ENCODE measurements around the gene AHCTF1.

DNA sequence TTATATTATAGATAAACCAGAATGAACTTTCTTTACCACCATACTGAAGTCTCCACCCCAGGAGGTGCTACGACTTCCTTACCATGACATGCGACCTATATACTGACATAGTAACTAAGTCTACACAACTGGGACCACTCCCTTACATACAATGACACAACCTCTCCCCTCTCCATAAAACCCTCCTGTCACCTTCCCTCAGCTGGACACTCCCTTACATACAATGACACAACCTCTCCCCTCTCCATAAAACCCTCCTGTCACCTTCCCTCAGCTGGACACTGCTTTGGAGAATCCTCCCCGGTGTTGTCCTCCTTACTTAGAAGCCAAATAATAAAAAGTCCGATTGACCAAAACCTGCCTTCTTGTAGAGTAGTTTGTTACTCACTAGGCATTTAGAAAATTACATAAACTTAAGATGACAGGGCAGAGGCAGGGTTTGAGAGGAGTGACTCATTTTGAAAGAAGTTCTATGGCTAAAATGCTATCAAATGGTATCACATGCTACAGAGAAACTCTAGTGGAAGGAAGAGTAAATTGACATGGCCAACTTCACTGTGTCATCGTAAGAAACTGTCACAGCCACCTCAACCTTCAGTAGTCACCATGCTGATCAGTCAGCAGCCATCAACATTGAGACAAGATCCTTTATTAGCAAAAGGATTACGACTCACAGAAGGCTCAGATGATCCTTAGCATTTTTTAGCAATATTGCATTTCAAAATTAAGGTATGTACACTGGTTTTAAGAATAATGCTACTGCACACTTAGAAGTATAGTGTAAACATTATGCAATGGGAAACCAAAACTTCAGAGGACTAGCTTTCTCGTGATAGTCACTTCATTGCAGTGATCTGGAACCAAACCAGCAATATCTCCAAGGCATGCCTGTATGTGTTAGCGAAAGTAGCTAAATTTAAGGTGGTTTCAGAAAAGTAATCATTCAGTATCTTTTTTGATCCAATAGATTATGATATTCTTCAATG, 56.4 kb downstream of the AHCTF1 start:
- TF ChIP-seq, protein P1, sequence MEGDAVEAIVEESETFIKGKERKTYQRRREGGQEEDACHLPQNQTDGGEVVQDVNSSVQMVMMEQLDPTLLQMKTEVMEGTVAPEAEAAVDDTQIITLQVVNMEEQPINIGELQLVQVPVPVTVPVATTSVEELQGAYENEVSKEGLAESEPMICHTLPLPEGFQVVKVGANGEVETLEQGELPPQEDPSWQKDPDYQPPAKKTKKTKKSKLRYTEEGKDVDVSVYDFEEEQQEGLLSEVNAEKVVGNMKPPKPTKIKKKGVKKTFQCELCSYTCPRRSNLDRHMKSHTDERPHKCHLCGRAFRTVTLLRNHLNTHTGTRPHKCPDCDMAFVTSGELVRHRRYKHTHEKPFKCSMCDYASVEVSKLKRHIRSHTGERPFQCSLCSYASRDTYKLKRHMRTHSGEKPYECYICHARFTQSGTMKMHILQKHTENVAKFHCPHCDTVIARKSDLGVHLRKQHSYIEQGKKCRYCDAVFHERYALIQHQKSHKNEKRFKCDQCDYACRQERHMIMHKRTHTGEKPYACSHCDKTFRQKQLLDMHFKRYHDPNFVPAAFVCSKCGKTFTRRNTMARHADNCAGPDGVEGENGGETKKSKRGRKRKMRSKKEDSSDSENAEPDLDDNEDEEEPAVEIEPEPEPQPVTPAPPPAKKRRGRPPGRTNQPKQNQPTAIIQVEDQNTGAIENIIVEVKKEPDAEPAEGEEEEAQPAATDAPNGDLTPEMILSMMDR (IDR thresholded peaks at IDR 0.05; ENCODE audit: insufficient read depth, low read length, poor library complexity, severe bottlenecking): no peak
- TF ChIP-seq EZH2phosphoT487 (conservative IDR thresholded peaks at IDR 0.05; ENCODE audit: low read length): no peak

Data from SU-DHL-6 (cell line).